Activated naive CD8-positive, alpha-beta T cell treated with anti-CD3 and anti-CD28 coated beads, Interleukin-2, amount 50 U/mL, for 16 hours (primary cell): Measurements from ENCODE around the gene IL1R2.

ENCODE experiments used
- DNase-seq: peaks from one replicate; pipeline ENCODE4 v3.0.0-alpha.2; 2020; ENCODE audit warnings: low read depth, low spot score

Gene IL1R2

DNA sequence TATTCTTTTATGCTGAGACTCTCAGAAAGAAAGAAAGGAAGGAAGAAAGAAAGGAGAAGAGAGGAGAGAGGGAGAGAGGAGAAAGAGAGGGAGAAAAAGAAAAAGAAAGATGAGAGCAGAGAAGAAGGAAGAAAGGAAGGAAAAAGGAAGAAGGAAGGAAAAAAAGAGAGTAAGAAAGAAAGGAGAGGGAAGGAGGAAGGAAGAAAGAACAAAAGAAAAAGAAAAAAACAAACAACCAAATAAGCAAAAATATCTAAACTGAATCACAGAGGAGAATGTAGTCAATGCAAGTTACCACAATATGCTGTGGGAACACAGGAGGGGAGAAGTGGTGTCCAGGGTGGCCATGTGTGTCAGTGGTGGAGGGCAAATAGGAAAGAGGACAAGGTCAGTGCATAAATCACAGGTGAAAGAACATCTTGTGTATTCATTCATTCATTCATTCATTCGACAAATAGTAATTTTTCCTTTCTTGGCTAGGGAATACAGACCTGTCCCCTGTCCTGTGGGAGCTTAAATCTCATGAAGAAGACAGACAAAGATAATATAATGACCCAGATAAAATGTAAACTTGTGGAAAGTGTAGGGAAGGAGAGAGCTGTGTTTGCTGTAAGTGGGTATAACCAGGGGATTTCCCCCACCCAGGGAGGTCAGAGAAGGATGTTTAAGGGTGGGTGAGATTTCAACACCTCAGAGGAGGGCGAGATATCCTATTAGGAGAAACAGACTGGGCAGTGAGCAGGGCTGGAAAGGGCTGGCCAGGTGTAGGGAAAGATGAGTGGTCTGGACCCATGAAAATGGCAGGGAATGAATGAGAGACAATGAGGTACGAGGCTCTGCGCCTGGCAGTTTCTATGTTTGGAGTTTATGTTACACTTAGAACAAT is 50.7 kb downstream of the IL1R2 start:
- DNase-seq, result no peak

DNA sequence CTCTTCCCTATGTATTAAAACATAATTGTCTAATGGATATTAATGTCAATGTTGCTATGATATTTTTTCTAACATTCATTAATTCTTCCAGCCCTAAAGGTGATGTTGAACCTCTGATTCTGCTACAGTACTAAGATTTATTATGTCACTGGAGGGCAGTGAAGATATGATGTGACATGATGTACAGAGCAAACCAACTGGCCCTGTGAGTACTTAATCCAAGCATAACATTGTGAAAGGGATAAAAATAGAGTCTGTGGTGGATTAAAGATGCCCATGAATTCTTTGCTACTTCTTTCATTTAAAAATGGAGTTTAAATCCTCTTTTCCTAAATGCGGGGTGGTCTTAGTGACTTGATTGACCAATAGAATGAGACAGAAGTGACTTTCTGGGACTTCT is 51.8 kb downstream of the IL1R2 start:
- DNase-seq, result no peak

DNA sequence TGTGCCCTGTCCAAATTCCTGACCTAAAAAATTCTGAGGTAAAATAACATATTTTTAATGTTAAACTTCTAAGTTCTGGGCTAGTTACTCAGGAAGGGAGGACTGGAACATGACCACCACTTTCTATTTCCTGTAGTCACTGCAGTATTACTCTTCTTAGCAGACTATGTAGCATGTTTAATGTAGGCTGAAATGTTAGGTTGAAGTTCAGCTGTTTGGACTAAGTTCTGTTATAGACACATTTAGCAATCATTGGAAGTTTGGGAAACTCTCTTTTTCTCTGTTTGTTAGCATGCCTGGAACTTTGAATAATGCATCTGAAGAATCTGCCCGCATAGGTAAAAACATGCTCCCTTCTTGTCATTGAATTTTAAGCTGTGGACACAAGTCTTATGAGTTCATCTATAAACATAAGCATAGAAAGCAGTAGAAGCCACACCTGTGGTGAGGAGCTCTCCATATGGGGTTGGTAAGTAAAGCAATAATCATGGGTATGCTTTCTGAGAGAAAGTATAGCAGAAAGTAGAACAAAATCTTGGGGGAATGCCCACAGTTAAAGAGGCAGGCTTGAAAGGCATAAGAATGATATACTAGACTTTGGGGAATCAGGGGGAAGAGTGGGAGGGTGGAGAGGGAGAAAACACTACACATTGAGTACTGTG is 52.6 kb downstream of the IL1R2 start:
- no peak for DNase-seq

DNA sequence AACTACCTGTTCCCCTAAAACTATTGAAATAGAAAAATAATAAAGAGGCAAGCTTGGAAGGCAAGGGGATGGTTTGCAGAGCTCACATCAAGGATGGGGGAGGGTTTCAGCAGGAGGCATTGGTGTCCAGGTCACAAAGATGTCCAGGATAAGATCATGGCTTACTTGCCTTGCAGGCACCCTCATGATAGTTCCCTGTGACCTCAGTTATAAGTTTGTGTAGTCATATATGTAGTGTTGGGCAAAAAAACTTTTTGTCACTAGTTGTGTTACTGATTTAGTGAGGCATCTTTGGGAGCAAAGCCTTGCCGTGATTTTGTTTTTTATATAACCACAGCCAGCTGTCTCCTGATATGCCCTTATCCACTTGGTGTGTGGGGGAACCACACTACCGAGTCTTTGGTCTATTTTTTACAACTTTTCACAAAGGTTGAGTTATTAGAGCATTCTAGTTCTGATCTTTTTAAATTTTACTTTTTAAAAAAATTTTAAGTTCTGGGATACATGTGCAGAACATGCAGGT is 53.3 kb downstream of the IL1R2 start:
- no peak for DNase-seq

DNA sequence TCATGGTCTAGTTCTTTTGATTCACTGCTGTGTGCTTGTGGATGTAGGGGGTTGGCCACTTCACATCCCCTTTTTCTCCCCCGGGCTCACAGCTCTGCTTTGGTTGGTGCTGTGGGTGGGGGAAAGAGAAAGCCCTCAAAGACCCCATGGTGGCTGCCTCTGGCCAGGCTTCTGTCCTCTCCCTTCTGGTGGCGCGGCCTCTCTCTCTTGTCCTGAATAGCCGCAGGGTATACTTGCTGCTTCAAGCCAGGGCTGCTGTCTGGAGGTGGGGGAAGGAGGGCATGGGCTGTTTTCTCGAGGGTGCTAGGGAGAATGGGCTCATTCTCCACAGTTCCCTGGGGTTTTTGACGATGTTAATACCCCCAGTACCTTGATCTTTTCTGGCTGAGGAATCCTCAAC is 53.9 kb downstream of the IL1R2 start:
- DNase-seq, result no peak

DNA sequence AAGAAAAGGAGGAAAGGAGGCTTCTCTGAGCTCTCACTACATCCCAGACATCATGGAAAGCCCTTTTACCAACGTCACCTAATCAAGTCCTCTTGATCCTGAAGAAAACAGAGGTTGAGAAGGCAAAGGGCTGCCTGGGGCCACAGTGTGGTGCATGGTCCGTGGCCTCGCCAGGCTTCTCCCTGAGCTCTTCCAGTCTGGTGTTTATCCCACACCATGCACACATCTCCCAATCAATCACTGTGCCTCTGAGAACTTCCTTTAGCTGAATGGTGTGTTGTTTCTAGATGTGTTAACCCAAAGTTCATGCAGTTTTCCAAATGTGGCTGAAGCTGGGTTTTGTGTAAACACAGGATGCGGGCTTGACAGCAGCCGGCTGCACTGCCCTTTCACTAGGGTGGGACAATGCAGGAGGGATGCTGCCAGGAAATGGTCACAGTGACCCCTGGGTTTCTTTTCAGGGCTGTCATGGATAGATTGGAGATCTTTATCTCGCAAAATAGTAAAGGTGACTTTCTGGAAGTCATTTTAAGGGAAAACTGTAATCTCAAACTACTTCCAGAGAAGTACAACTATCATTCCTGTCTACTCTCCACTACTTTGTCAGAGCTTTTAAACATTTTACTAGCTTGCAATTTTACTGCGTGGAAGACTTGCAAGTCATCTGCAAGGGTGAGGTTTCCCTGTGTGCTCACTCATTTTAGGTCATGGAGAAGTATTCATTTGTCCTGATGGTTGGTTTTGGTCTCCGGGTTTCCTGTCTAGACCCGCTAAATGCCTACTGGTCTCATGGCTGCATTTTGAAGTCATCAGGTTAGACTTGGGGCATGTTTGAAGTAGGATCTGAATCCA is 54.6 kb downstream of the IL1R2 start:
- no peak for DNase-seq

DNA sequence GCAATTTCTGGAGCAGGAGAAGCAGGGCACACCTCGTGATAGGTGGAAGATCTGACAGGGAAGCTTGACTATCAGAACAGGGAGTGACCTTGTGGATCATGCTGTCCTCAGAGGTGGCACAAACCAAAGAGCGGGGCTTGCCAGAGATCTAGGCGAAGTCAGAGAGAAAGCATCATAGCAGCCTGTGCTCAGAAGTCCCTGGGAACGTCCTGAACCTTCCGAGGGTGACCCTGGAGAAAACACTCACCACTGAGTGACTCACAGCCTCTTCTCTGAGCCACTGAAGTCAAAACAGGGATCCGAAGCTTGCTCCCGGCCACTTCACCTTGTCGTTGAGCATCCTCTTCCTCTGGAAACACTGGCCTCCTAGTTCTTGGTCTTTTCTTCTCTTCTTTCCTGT is 56.7 kb downstream of the IL1R2 start:
- DNase-seq, result no peak

DNA sequence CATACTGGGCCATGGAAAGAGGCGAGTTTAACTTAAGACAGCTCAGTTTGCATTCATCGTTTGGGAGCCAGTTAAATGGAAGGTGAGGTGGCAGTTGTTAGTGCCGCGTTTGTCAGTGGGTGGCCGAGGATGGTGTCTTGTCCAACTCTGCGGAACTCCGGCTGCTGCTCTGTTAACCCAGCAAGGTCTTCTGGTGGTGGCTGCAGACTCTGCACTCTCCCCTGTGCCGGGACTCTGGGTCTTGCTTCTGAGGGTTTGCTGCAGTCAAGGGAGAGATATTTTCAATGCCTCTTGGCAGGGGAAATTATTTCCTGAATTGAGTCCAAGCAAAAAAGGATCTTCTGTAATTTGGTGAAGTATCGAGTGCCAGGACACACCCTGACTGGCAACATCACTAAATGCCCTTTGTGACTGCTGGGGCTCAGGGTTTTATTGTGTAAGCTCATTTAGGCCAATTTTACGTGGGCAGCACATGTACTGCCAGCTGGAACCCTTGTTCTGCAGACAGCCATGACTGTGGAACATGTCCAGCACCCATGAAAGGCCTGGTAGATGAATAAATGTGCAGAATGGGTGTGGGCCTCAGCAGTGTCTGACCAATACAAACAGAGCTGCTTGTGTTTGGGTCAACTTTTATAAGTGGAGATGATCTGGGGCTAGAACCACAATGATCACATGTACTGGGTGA is 58.1 kb downstream of the IL1R2 start:
- no peak for DNase-seq

DNA sequence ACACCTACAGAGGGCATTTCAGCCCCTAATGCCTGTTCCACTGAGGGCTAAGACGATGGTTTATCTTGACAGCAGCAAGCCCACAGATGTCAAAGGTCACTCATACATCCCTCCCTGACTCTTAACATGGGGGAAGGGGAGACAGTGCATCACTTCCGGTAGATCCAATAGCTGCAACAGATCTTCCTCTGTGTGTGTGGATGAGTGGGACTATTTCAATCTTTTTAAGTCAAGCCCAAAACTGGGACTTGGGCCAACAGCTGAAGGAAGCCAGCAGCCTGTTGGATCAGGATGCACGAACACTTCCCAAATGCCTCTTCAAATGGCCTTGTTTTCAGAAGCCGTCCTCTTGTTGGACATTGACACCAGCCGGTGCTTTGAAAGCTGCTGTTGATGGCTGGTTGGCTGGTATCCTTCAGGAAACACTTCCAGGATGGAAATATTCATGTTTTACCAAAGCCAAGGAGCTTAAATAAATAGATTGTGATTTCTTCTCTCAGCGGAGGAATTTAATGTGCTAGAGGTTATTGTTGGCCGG is 59.2 kb downstream of the IL1R2 start:
- no peak for DNase-seq

DNA sequence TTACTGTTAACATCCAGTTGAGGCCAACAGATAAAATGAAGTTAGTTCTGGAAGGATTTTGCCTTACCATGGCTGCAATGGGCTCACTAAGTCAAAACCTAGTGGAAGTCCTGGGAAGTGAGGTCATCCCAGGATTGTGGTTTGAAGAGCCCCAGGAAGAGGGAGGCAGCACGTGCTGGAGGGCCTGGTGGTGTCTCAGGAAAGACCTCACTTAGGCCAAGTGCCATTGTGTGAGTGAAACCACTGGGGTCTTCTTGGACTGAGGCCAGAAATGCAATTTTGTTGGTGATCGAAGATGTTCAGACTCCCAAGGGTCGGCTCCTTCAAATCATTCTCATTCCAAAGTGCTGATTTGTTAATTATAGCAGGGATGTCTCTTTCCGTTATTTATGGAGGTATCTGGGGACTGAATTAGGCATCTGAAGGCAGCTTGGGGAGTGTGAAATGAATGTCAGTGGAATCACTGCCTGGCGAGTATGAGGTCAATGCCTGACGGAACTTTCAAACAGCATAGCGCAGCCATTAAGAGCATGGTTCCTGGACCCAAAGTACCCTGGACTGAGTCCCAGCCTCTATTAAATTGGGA is 60.0 kb downstream of the IL1R2 start:
- DNase-seq, result no peak

DNA sequence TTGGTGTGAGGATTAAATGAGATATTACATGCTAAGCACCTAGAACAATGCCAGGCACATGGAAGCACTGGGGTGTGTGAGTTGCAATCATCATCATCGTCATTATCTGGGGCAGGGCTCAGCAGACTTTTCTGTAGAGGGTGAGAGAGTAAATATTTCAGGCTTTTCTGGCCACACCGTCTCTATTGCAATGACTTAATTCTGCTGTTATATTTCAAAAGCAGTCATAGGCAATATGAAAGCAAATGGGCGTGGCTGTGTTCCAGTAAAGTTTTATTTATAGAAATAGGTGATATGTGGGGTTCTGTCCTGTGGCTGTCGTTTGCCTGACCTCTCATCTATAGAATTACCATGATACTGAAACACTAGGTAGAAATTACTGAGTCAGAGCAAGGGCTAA is 60.6 kb downstream of the IL1R2 start:
- DNase-seq, result no peak

DNA sequence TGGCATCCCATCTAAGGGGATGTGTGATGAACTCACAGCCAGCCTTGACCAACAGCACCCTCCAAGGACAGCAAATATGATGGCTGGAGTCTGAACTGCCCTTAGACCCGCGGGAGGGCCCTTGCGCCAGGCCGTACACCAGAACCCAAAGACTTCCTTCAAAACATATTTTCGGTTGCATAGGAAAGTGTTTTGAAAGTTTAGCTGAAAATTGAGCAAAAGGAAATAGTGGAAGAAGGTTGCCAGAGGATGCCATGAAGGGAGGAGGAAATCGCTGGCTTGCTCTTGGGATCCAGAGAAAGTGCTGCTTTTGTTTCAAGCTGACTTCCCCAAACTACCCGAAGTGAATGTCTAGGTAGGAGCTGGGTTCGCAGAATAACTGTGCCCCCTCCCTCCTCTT is 61.3 kb downstream of the IL1R2 start:
- DNase-seq, result no peak

DNA sequence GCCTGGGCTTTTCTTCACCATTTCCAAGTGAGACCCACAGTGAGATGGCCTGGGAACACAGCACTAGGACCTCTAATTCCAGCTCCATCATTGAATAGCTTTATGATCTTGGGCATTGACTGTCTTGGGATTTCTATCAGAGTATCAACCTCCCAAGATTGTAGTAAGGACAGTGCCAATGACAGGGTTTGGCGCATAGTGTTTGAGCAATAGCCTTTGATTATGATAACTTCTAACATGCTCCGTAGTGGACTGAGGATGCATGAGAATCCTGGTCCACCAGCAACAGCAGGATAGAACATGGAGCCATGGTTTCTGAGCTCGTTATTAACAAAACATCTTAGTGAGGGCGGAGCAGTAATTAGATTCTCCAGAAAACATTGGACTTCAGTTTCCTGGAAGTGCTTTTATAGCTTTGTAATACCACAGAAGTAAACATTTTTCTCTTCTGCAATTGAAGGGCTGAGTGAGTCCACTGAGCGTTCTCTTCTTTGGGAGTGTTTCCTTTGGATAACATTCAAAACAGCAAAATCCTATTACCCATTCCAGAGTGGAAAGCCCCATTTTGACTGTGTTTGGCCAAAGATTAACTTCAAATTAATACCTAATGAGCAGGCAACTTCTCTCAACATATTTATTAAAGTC is 63.7 kb downstream of the IL1R2 start:
- DNase-seq, result no peak

DNA sequence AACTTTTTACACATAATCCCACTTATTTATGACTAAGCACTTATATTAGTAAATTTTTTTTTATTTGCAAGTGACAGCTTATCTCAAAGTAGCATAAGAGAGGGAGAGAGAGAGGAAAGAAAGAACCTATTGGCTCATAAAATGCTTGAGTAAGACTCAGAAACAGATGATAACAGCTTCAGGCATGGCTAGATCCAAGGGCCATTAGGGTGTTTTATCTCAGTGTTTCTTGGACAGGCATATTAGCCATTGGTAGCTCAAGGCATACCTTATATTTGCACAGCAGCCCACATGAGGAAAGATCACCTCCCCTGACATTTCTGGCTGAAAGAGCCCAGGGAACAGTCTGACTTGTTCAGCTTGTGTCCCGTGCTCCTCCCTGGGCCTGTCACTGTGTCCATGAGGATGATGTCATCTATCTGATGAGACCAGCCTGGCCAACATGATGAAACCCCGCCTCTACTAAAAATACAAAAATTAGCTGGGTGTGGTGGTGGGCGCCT is 64.4 kb downstream of the IL1R2 start:
- no peak for DNase-seq

DNA sequence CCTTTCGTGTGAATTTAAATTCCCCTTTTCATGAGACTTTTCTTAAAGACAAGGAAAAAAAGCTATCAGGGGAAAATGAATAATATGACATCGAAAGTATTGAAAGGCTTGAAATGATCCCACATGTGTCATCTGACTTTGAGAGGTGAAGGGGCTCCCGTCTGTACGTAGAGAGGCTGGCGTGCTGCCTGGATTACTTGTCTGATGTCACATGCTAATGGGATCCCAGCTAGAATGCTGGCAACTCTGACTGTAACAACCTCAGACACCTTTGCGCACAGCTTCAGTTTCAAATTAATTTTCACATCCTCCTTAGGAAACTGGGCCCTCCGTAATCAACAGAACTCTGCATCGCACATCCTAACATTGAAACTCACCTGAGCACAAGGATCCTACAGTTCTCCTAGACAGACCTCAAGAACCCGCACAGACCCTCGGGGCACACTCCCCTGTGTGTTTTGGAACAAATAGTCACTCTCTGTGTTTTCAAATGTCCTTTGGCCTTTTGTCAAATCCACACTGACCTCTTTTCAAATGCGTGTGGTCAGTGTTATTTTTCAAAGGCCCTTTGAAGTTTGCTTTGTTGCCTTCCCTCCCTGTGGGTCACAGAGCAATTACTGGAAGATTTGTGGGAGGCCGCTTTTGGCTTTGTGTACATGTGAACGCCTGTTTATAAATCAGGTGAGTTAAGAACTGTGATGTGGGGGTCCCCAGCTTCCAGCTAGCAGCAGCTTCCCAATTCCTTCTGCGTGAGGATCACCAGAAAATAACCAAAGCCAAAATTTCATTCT is 65.9 kb downstream of the IL1R2 start:
- DNase-seq, result no peak

DNA sequence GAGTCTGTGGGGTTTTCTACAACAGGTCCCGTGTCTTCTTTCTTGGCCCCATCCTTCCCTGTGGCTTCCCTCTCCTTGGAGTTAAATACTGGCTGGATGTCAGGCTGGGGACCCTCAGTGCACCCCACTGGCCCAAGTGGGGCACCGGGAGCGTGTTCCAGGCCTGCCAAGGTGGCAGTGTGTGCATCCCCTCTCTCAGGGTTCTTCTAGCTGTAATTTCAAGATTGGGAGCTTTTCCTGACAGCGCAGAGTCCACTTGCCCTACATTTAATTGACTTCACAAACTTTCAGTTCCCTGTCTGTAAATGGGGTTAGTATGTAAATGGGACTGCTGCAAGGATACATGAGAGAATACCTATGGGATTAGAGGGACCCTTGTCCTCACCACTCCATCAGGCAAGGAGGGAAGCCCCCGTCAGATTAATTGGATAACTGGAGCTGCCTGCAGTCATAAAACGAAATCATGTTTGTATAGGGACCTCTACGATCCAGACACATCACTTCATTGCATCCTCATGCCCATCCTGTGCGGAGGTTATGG is 66.6 kb downstream of the IL1R2 start:
- no peak for DNase-seq

DNA sequence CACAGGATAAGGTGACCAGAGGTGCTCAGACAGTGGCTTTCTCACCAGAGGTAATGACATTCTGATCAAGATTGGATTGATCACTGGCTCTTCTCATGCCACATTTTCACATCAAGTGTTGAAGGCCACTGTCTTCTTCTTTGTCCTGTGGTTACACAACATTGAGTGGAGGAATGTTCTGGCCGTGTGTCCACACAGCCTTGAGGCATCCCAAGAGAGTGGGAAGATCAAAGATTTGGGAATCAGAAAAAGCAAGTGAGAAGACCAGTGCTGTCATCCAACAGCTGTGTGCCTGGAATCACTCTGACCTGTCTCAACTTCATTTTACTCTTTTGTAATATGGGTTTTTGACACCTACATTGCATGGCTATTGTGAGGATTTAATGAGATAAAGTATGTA is 67.4 kb downstream of the IL1R2 start:
- DNase-seq, result no peak

DNA sequence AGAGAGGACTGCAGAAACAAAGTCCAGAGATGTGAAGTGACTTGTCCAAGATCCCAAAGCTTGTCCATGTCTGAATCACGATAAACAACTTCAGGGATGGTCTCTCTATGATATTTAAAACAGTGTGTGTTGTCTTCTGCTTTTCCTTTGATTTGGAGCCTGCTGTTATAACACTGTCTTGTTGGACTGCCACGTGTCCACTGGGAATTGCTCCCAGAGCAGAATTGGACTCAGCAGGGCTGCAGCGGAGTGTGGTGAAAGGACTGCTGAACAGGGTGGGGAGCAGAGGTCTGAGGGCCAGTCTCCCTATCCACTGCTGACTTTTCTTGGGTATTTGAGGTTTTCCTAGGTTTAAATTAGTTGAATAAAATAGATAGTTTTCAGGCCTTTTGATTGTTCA is 68.3 kb downstream of the IL1R2 start:
- DNase-seq, result no peak

DNA sequence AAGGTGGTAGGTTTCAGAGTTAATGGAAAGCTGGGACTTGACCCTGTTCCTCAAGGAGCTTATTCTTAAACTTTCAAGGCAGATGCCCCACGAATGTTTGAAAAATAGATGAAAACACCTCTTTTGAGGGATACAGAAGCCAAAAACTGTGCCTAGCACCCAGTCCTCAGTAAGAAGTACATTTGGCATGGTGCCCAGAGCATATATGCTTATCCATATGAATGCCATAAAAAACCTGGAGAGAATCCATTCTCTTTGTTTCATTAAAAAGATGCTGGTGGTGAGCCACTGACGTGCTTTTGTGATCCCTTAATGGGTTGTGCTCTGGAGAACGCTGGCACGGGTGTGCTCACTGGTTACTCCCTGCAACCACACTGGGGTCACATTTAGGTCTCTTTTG is 69.0 kb downstream of the IL1R2 start:
- no peak for DNase-seq
